ENCODE measurements around the gene BNIP5.

DNA sequence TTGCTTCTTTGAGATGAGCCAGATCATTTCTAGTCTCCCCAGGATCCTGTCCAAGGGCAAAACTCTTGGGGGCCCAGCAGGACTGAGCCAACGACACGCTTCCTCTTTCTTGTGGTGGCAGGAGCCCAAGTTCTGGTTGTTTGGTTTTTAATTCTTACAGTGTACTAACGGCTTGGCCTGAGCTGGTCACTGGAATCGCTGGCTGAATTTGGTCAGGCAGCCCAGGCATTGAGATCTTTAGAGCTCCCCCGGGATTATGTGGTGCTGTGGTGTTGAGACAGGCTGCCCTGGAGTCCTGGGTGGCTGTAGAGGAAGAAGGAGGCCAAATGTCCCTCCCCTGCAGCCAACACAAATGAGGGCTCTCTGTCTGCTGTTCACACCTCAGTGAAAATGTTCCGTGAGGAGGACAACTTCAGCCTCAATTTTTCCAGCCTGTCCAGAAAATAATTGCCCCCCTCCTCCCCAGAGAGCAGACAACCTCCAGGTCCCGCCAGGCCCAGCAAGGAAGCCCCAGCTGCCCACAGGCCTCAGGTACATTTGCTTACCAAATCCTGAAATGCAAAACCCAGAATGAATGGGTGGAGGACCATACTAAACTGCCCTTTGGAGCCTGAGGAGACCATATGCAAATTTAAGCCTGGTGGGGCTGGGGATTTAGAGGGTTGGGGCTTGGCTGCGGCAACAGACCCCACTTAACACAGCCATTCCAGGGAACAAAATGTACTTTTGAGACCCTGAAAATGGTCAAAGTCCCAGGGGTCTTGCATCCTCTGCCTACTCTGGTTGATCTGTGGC, 23.6 kb downstream of the BNIP5 start:
- no peak for TF ChIP-seq POLR2AphosphoS5 (IDR thresholded peaks at IDR 0.05)
- TF ChIP-seq, protein P1, sequence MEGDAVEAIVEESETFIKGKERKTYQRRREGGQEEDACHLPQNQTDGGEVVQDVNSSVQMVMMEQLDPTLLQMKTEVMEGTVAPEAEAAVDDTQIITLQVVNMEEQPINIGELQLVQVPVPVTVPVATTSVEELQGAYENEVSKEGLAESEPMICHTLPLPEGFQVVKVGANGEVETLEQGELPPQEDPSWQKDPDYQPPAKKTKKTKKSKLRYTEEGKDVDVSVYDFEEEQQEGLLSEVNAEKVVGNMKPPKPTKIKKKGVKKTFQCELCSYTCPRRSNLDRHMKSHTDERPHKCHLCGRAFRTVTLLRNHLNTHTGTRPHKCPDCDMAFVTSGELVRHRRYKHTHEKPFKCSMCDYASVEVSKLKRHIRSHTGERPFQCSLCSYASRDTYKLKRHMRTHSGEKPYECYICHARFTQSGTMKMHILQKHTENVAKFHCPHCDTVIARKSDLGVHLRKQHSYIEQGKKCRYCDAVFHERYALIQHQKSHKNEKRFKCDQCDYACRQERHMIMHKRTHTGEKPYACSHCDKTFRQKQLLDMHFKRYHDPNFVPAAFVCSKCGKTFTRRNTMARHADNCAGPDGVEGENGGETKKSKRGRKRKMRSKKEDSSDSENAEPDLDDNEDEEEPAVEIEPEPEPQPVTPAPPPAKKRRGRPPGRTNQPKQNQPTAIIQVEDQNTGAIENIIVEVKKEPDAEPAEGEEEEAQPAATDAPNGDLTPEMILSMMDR (IDR thresholded peaks at IDR 0.05 in 8 of 11, conservative IDR thresholded peaks at IDR 0.05 in 3 of 11), result no peak

Data from spleen (tissue), 7 donors.